GM12878 (cell line): Measurements from ENCODE around the gene APCDD1L.

ENCODE experiments used
- CHD2 ChIP-seq: IDR thresholded peaks from 2 replicates; pipeline ENCODE4 v1.6.1; 2011; ENCODE audit warnings: low read depth, low read length, improper control_type of control experiment, borderline replicate concordance
- CTCF ChIP-seq, 3 experiments: IDR thresholded peaks in 2 of 3; conservative IDR thresholded peaks in 1 of 3; 2 replicates each; pipeline ENCODE4 v1.5.1; 2011; ENCODE audit warnings: low read depth in 3 of 3, low read length in 3 of 3, mild to moderate bottlenecking in 3 of 3, control low read depth in 2 of 3, moderate library complexity in 2 of 3, inconsistent platforms in 1 of 3, mixed read lengths in 1 of 3; ENCODE audit not compliant: control insufficient read depth in 2 of 3, insufficient read depth in 1 of 3; ENCODE audit errors: extremely low read depth in 1 of 3
- CUX1 ChIP-seq: IDR thresholded peaks from 2 replicates; pipeline ENCODE4 v1.6.1; 2012; ENCODE audit warnings: improper control_type of control experiment, low read depth, low read length; ENCODE audit not compliant: insufficient replicate concordance
- ELK1 ChIP-seq: IDR thresholded peaks from 2 replicates; pipeline ENCODE4 v1.6.1; 2012; ENCODE audit warnings: low read depth, low read length, improper control_type of control experiment
- EZH2 ChIP-seq: IDR thresholded peaks from 2 replicates; pipeline ENCODE4 v1.6.1; 2012; ENCODE audit warnings: low read depth, mild to moderate bottlenecking, control low read depth, inconsistent platforms, low read length, borderline replicate concordance; ENCODE audit not compliant: control insufficient read depth
- HDAC6 ChIP-seq: fragments of 200-600 bp; sonication (generic); IDR thresholded peaks from one replicate; pipeline ENCODE4 v1.8.0; 2017; ENCODE audit warnings: antibody characterized with exemption; ENCODE audit not compliant: unreplicated experiment
- NRF1 ChIP-seq: conservative IDR thresholded peaks from 2 replicates; pipeline ENCODE4 v1.6.1; 2011; ENCODE audit warnings: mild to moderate bottlenecking, low read depth, low read length, improper control_type of control experiment
- PKNOX1 ChIP-seq: fragments of 450-650 bp; IDR thresholded peaks from 2 replicates; pipeline ENCODE4 v1.6.1; 2016; ENCODE audit warnings: mild to moderate bottlenecking
- REST ChIP-seq: IDR thresholded peaks from 2 replicates; pipeline ENCODE4 v1.6.1; 2012; ENCODE audit warnings: mild to moderate bottlenecking, low read depth, low read length

- TF ChIP-seq PKNOX1 (no peak), CUX1 (no peak), REST (no peak), CTCF (IDR thresholded peaks at IDR 0.05 in 2 of 3, conservative IDR thresholded peaks at IDR 0.05 in 1 of 3; ENCODE audit: control insufficient read depth in 2 of 3, extremely low read depth in 1 of 3, insufficient read depth in 1 of 3, low read depth in 3 of 3, low read length in 3 of 3) (no peak), CHD2 (no peak), HDAC6 (no peak), ELK1 (no peak), NRF1 (no peak), EZH2 (no peak)
Observed at GRCh38 chr20:58523971-58524315, 8.7 kb upstream of the APCDD1L start.
